ENCODE results near the gene CARD8.

The CARD8 gene

GRCh38 chr19:48218997-48219396 lies 36.7 kb downstream of the CARD8 start:
- in situ Hi-C loops (cut with HindIII; ENCODE audit: low sequenced_read_pairs): no loop called here

- in situ Hi-C loops (cut with HindIII; ENCODE audit: low sequenced_read_pairs): no loop called here
These were observed 38.8 kb downstream of the CARD8 start for GRCh38 chr19:48216933-48217332.

GRCh38 chr19:48213959-48214358 lies 41.8 kb downstream of the CARD8 start:
- in situ Hi-C loops (cut with HindIII; ENCODE audit: low sequenced_read_pairs): no loop called here

- in situ Hi-C loops (cut with HindIII; ENCODE audit: low sequenced_read_pairs): no loop called here
These were observed 45.7 kb downstream of the CARD8 start for GRCh38 chr19:48210005-48210404.

GRCh38 chr19:48206397-48207093 lies 49.2 kb downstream of the CARD8 start:
- in situ Hi-C loops (cut with HindIII; ENCODE audit: low sequenced_read_pairs): no loop called here

- in situ Hi-C loops (cut with HindIII; ENCODE audit: low sequenced_read_pairs): no loop called here
These were observed 51.7 kb downstream of the CARD8 start for GRCh38 chr19:48203794-48204628.

GRCh38 chr19:48203222-48203793 lies 52.4 kb downstream of the CARD8 start:
- in situ Hi-C loops (cut with HindIII; ENCODE audit: low sequenced_read_pairs): no loop called here

GRCh38 chr19:48196933-48197665 lies 58.6 kb downstream of the CARD8 start:
- in situ Hi-C loops (cut with HindIII; ENCODE audit: low sequenced_read_pairs): no loop called here

- in situ Hi-C loops (cut with HindIII; ENCODE audit: low sequenced_read_pairs): no loop called here
These were observed 59.4 kb downstream of the CARD8 start for GRCh38 chr19:48196321-48196763.

GRCh38 chr19:48194844-48195830 lies 60.6 kb downstream of the CARD8 start:
- in situ Hi-C loops (cut with HindIII; ENCODE audit: low sequenced_read_pairs): no loop called here

- in situ Hi-C loops (cut with HindIII; ENCODE audit: low sequenced_read_pairs): no loop called here
These were observed 61.5 kb downstream of the CARD8 start for GRCh38 chr19:48194041-48194843.

- in situ Hi-C loops (cut with HindIII; ENCODE audit: low sequenced_read_pairs): no loop called here
These were observed 63.0 kb downstream of the CARD8 start for GRCh38 chr19:48192750-48193149.

- in situ Hi-C loops (cut with HindIII; ENCODE audit: low sequenced_read_pairs): no loop called here
These were observed 64.8 kb downstream of the CARD8 start for GRCh38 chr19:48190885-48191284.

GRCh38 chr19:48190288-48190884 lies 65.3 kb downstream of the CARD8 start:
- in situ Hi-C loops (cut with HindIII; ENCODE audit: low sequenced_read_pairs): no loop called here

GRCh38 chr19:48186541-48186991 lies 69.1 kb downstream of the CARD8 start:
- in situ Hi-C loops (cut with HindIII; ENCODE audit: low sequenced_read_pairs): no loop called here

- in situ Hi-C loops (cut with HindIII; ENCODE audit: low sequenced_read_pairs): no loop called here
These were observed 69.7 kb downstream of the CARD8 start for GRCh38 chr19:48186015-48186414.

- in situ Hi-C loops (cut with HindIII; ENCODE audit: low sequenced_read_pairs): no loop called here
These were observed 72.4 kb downstream of the CARD8 start for GRCh38 chr19:48183356-48183755.

- in situ Hi-C loops (cut with HindIII; ENCODE audit: low sequenced_read_pairs): no loop called here
These were observed 73.3 kb downstream of the CARD8 start for GRCh38 chr19:48182434-48182833.

- in situ Hi-C loops (cut with HindIII; ENCODE audit: low sequenced_read_pairs): no loop called here
These were observed 74.2 kb downstream of the CARD8 start for GRCh38 chr19:48181505-48181904.
